A673 (cell line): ENCODE results near the gene DCANP1. TPM values are rescaled to one million over a fixed set of nuclear protein-coding genes. Genes with fewer than 3 reads are reported as not detected.

Experiments
- BruUV-seq: library from RNA; stranded (reverse); fragments of 400-500 nt; replicated peaks from 2 replicates; lab custom pipeline; 2021; lab: Mats Ljungman, UMichigan
- CTCF ChIA-PET: fragments of 300-600 bp; sonication (Branson Sonifier 250); formaldehyde crosslinking; loops from one replicate; lab custom pipeline; 2022; ENCODE audit warnings: antibody characterized with exemption; lab: Charles Lee
- POLR2A ChIA-PET: fragments of 300-600 bp; sonication (Branson Sonifier 250); formaldehyde crosslinking; loops from one replicate; lab custom pipeline; 2022; ENCODE audit warnings: antibody characterized with exemption; ENCODE audit not compliant: low non-redundant PET; lab: Charles Lee
- DNase-seq: peaks from one replicate; pipeline ENCODE4 v3.0.0-alpha.2; 2015; ENCODE audit warnings: low spot score
- H3K27ac ChIP-seq: fragments of 200-600 bp; sonication (generic); 2 replicates; pipeline ENCODE4 v1.5.1; 2016; ENCODE audit warnings: mixed run types, low read depth, mild to moderate bottlenecking, mixed read lengths, antibody characterized with exemption, low read length; ENCODE audit not compliant: poor library complexity, severe bottlenecking
- H3K27me3 ChIP-seq: fragments of 200-600 bp; sonication (generic); replicated peaks from 2 replicates; pipeline ENCODE4 v1.6.1; 2017; ENCODE audit warnings: mixed run types, low read depth, mild to moderate bottlenecking, mixed read lengths, antibody characterized with exemption, low read length; ENCODE audit not compliant: insufficient read depth, poor library complexity
- H3K36me3 ChIP-seq: fragments of 200-600 bp; sonication (generic); 2 replicates; pipeline ENCODE4 v1.6.1; 2016; ENCODE audit warnings: mixed run types, mild to moderate bottlenecking, mixed read lengths, antibody characterized with exemption, low read length; ENCODE audit not compliant: insufficient read depth, poor library complexity, severe bottlenecking
- H3K4me1 ChIP-seq: fragments of 200-600 bp; sonication (generic); 2 replicates; pipeline ENCODE4 v1.6.1; 2017; ENCODE audit warnings: mixed run types, mild to moderate bottlenecking, mixed read lengths, antibody characterized with exemption, low read length; ENCODE audit not compliant: insufficient read depth, poor library complexity, severe bottlenecking
- H3K4me3 ChIP-seq: fragments of 200-600 bp; sonication (generic); 2 replicates; pipeline ENCODE4 v1.5.1; 2016; ENCODE audit warnings: low read depth, mixed run types, mild to moderate bottlenecking, mixed read lengths, low read length; ENCODE audit not compliant: poor library complexity, severe bottlenecking
- H3K9me3 ChIP-seq: fragments of 200-600 bp; sonication (generic); 2 replicates; pipeline ENCODE4 v1.6.1; 2016; ENCODE audit warnings: mixed run types, low read depth, mild to moderate bottlenecking, mixed read lengths, antibody characterized with exemption, low read length; ENCODE audit not compliant: poor library complexity, severe bottlenecking
- EZH2 ChIP-seq: fragments of 200-600 bp; sonication (generic); IDR thresholded peaks from 2 replicates; pipeline ENCODE4 v1.6.1; 2017; ENCODE audit warnings: borderline replicate concordance, low read depth, mild to moderate bottlenecking, mixed read lengths, antibody characterized with exemption, low read length; ENCODE audit not compliant: poor library complexity, severe bottlenecking
- intact Hi-C: fragments of 100-400 bp; cut with micrococcal nuclease; formaldehyde crosslinking; loops from one replicate; pipeline ENCODE4 v1.10.0; 2022; ENCODE audit not compliant: unreplicated experiment
- total RNA-seq: library from RNA; stranded (reverse); gene quantifications from 2 replicates; pipeline ENCODE4 v1.2.3, GENCODE V29; 2021
- TF ChIP-seq, protein P1 (sequence below): fragments of 300-800, 200-600 bp; sonication (generic); conservative IDR thresholded peaks from 2 replicates; pipeline ENCODE4 v1.5.1; 2017; ENCODE audit warnings: low read depth, mild to moderate bottlenecking, antibody characterized with exemption, low read length, moderate library complexity, mixed read lengths

The DCANP1 gene
- total RNA-seq, 1 experiment from 2014 or later: not detected

- no peaks in the 10 kb centered on the region for H3K36me3 ChIP-seq
- ChIA-PET CTCF (no interaction called here), POLR2A (no interaction called here)
- intact Hi-C loops: no loop called here
- H3K4me1 ChIP-seq: no peaks in the 10 kb centered on the region
- no peak for TF ChIP-seq EZH2
- TF ChIP-seq, protein P1, sequence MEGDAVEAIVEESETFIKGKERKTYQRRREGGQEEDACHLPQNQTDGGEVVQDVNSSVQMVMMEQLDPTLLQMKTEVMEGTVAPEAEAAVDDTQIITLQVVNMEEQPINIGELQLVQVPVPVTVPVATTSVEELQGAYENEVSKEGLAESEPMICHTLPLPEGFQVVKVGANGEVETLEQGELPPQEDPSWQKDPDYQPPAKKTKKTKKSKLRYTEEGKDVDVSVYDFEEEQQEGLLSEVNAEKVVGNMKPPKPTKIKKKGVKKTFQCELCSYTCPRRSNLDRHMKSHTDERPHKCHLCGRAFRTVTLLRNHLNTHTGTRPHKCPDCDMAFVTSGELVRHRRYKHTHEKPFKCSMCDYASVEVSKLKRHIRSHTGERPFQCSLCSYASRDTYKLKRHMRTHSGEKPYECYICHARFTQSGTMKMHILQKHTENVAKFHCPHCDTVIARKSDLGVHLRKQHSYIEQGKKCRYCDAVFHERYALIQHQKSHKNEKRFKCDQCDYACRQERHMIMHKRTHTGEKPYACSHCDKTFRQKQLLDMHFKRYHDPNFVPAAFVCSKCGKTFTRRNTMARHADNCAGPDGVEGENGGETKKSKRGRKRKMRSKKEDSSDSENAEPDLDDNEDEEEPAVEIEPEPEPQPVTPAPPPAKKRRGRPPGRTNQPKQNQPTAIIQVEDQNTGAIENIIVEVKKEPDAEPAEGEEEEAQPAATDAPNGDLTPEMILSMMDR: no peak
- no peak overlapping the region for H3K27ac ChIP-seq
- H3K9me3 ChIP-seq: no peaks in the 10 kb centered on the region
- DNase-seq: no peak
- H3K4me3 ChIP-seq: no peak overlapping the region
- BruUV-seq: no TSS peak
- peaks cover 5% of the 10 kb centered on the region for H3K27me3 ChIP-seq
Observed at GRCh38 chr5:135435467-135436330, 11.4 kb downstream of the DCANP1 start.

DNA sequence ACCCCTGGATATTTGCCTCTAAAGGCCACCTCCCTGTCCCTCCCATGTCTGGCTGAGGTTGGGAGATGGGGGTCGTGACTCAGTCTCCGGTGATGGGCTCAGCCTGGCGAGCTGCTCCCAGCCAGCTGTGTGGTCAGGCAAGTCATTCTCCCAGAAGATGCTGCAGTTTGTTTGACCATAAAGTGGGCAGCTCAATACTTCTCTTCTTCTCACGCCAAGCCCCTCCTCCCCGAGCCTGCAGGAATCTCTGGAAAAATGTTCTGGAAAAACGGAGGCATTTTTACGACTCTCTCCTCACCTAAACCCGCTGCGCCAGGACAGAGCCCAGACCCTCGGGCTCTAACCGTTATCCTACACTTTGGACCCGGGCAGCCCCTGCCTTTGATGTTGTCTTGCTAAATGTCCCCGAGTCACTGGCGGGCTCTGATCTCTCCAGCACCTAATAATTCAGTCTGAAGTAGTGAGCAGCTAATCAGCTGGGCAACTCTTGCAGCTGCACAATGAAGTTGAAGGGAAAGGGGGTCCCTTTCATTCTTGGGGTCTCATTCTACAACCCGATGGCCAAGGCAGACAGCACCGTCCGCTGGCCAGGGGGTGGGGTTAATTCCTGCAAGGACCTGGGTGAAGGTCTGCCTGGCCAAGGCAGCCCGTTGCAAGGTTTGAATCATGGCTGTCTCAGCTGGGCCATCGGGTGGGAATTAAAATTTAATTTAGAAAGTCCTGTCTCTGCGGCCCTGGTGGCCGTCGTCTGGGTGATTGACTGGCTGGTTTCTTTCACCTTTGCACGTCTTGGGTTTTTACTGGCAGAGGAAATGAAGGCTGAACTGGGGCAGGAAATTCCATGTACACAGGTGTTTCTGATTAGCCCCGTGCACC is 12.3 kb downstream of the DCANP1 start:
- ChIA-PET CTCF (no interaction called here), POLR2A (no interaction called here)
- H3K27me3 ChIP-seq: peaks cover 5% of the 10 kb centered on the region
- no peak for DNase-seq
- H3K4me1 ChIP-seq: no peaks in the 10 kb centered on the region
- H3K9me3 ChIP-seq: no peaks in the 10 kb centered on the region
- intact Hi-C loops: no loop called here
- H3K4me3 ChIP-seq: no peak overlapping the region
- BruUV-seq: no TSS peak
- H3K36me3 ChIP-seq: no peaks in the 10 kb centered on the region
- no peak overlapping the region for H3K27ac ChIP-seq
- TF ChIP-seq, protein P1: no peak
- TF ChIP-seq EZH2: no peak

DNA sequence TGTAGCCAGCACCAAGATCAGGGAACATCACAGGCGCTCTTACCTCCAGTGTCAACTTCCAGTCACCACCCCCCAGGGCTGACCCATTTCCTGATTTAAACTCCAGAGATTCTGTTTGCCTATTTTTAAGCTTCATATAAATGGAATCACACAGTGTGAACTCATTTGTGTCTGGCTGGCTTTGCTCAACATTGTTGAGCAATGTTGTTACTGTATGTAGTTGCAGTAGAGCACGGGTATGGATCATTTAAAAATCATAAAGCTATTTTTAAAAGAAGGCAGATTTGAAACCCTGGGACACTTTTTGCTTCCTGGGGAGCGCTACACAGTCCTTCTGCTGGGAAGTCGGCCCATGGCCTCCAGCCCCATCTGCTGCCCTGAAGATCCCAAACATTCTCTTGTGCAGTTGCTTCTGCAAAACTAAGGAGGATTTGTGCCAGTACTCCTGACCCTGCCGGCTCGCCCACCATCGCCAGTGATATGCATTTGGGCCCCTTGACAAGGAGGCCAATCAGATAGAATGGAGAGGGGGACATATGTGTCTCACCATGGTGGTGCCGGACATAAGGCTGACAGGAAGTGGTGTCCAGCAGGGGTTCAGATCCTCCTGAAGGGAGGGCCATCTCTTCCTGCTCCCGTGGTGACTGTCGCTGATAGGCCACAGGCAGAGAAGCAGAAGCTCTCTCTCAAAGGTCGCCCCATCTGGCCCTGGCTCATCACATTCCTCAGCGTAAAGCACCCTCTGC is 13.3 kb downstream of the DCANP1 start:
- intact Hi-C loops: no loop called here
- TF ChIP-seq EZH2: no peak
- TF ChIP-seq, protein P1: no peak
- Histone ChIP-seq H3K36me3 (no peaks in the 10 kb centered on the region), H3K4me1 (no peaks in the 10 kb centered on the region), H3K27ac (no peak overlapping the region), H3K9me3 (no peaks in the 10 kb centered on the region), H3K4me3 (no peak overlapping the region), H3K27me3 (peaks cover 5% of the 10 kb centered on the region)
- no peak for DNase-seq
- POLR2A ChIA-PET: no interaction called here
- BruUV-seq: no TSS peak
- CTCF ChIA-PET: no interaction called here
